Stomach (tissue), 4 donors: Measurements from ENCODE around the gene VAV3.

Experiments
- EP300 ChIP-seq: sonication (generic); formaldehyde crosslinking; IDR thresholded peaks from one replicate; pipeline ENCODE4 v1.6.1; 2017; ENCODE audit warnings: antibody characterized with exemption
- POLR2A ChIP-seq, 4 donors: fragments of 450-650 bp; IDR thresholded peaks; one replicate each; pipeline ENCODE4 v1.6.1; 2016; ENCODE audit warnings: antibody characterized with exemption in 4 of 4, control low read depth in 2 of 4, mild to moderate bottlenecking in 1 of 4, moderate library complexity in 1 of 4
- TF ChIP-seq, protein P1 (sequence below), 7 experiments: fragments of 450-650 bp in 4 of 7; fragments of 200-600 bp in 3 of 7; sonication (generic) in 3 of 7; IDR thresholded peaks; one replicate each; pipeline ENCODE4 v1.5.1; 2016 to 2019; ENCODE audit warnings: antibody characterized with exemption in 7 of 7, control low read depth in 2 of 7, mild to moderate bottlenecking in 1 of 7

- TF ChIP-seq EP300 (no peak), POLR2A (IDR thresholded peaks at IDR 0.05) (no peak)
- TF ChIP-seq, protein P1, sequence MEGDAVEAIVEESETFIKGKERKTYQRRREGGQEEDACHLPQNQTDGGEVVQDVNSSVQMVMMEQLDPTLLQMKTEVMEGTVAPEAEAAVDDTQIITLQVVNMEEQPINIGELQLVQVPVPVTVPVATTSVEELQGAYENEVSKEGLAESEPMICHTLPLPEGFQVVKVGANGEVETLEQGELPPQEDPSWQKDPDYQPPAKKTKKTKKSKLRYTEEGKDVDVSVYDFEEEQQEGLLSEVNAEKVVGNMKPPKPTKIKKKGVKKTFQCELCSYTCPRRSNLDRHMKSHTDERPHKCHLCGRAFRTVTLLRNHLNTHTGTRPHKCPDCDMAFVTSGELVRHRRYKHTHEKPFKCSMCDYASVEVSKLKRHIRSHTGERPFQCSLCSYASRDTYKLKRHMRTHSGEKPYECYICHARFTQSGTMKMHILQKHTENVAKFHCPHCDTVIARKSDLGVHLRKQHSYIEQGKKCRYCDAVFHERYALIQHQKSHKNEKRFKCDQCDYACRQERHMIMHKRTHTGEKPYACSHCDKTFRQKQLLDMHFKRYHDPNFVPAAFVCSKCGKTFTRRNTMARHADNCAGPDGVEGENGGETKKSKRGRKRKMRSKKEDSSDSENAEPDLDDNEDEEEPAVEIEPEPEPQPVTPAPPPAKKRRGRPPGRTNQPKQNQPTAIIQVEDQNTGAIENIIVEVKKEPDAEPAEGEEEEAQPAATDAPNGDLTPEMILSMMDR (IDR thresholded peaks at IDR 0.05), result no peak
These were observed 154.6 kb downstream of the VAV3 start for GRCh38 chr1:107810291-107810951.
